GM19239 (cell line): Measurements from ENCODE around the gene TBX10.
"Not testable (repeated sequence)": the region's sequence is repeated elsewhere in the genome, so short reads cannot be mapped to it uniquely, and the experiment has no call there.

Source experiments
- DNase-seq: peaks from one replicate; pipeline ENCODE4 v3.0.0; 2011; ENCODE audit warnings: low spot score; ENCODE audit not compliant: insufficient read length
- FAIRE-seq: peaks from 2 replicates; lab custom pipeline; 2011; peaks lifted over from hg19 to GRCh38; lab: Jason Lieb, UNC

Gene TBX10

DNA sequence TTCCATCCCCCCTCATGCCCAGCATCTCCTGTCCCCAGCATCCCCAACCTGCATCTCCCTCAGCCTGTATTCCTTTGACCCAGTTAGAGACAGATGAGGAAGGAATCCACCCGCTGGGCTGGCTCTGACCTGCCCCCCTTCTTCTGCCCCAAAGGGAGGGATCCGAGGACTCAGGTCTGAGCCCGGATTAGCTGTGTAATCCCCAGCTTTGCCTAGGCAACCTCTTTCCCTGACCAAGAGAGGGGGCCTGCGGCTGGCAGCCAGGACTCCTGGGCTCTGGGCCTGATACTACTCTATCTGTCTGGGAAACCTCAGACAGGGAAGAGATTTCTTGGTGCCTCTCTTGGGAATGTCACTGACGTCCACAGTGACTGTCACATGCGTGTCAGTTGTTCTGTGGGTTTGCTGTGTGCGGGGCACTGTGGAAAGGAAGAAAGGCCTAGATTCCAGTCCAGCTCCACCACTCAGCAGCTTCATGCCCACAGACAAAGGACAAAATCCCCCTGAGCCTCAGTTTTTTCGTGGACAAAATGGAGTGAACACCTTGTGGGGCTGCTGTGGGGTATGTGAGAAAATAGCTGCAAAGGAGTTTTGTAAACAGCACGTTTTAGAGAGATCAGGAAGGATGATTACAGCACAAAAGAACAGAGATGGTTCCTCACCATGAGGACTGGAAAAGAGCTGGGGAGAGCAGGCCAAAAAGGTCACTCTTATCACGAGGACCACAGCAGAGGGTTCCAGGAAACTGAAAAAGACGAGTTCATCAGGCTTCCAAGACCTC, 34.1 kb downstream of the TBX10 start:
- DNase-seq (no peak), FAIRE-seq (no peak)

DNA sequence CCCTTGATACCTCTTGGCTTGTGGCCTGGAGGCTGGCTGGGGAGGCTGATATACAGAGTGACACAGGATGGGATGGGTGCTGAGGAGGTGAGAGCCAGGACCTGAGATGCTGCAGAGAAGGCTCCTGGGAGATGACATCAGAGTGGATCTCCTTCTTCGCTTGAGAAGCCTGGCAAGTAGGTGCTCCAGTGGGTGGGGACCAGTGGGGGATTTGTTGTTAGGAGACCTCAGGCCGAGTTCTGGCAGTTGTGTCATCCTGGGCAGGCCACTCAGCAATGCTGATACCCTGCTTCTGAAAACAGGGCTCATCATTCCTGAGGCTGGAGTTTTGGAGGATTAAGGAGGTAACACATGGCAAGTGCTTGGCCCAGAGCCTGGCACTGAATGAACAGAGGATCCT, 34.7 kb downstream of the TBX10 start:
- DNase-seq (no peak), FAIRE-seq (no peak)

DNA sequence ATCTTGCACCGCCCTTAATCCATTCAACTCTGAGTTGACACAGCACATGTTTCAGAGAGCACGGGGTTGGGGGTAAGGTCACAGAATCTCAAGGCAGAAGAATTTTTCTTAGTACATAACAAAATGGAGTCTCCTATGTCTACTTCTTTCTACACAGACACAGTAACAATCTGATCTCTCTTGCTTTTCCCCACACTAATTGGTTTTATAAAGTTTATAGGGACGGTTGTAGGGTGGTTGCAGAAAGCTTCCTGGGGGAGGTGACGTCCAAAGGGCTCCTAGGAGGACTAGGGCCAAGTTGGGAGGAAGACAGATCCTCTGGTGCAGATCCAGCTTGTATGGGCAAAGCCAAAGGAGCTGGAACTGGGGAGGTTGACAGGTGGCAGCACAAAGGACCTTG, 35.4 kb downstream of the TBX10 start:
- not testable (repeated sequence) for DNase-seq, FAIRE-seq

DNA sequence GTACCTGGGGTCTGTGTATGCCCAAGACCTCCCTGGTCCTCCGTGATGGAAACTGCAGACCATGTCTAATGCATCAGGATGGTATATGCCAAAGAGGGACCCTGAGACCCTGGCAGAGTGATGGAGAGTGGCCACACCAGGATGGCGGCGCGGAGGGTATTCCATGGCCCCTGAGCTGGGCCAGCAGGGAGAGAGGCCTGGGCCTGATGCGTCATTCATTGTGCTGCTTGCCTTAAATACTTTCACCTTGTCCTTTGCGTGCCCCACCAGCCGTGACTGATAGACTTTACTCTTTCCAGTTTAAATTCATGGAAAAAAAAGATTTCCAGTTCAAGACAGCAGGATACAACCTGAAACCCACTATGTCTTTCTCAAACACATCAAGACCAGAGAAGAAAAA, 38.5 kb downstream of the TBX10 start:
- no peak for DNase-seq
- no peak for FAIRE-seq

DNA sequence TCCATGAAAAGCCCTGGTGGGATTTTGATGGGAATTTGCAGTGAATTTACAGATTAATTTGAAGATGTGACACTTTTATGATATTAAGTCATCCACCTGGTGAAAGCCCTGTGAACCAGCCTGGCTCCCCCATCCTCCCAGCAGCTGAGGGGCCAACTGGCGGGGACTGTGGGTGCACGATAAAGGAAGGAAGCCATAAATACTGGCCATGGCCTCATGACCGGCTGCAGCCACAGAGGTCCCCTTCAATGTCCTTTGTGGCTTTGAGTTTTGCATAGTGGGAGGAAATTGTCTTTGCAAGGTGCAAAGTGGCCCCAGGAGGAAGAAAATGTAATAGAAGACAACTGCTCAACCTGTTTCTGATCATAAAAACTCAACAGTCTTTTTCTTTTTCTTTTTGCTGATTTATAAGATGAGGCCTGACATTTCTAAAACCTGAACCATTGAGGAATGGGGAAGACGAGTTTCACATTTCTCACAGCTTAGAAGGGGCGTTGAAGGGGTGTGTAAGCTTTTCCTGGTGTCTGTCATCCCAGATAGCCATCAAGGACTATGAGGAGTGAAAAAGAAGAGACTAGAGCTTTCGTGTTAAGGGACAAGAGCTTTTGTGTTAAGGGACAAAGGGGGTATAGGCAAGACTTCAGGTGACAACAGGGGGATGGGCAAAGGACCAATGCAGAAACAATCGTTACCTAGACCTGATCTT, 39.1 kb downstream of the TBX10 start:
- DNase-seq, result no peak

DNA sequence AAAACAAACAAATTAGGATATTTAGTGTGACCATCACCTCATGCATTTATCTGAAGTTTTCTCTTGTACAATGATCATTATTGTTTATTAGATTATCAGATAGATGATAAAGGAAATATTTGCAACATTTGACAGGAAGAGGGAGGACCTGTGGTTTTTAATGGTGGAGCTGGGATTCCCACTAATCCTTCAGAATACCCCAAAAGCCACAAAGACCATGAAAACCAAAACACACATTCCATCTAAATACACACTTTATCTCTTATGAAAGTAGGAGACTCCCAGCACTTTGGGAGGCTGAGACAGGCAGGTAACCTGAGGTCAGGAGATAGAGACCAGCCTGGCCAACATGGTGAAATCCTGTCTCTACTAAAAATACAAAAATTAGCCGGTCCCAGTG, 40.4 kb downstream of the TBX10 start:
- FAIRE-seq (no peak), DNase-seq (no peak)

More for the DNA sequence above, 39.1 kb downstream of the TBX10 start:
- FAIRE-seq, result peak; percentile 90

DNA sequence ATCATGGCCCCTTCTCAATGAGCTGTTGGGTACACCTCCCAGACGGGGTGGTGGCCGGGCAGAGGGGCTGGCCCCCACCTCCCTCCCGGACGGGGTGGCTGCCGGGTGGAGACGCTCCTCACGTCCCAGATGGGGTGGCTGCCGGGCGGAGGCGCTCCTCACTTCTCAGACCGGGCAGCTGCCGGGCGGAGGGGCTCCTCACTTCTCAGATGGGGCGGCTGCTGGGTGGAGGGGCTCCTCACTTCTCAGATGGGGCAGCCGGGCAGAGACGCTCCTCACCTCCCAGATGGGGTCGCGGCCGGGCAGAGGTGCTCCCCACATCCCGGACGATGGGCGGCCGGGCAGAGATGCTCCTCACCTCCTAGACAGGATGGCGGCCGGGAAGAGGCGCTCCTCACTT, 41.6 kb downstream of the TBX10 start:
- not testable (repeated sequence) for FAIRE-seq

DNA sequence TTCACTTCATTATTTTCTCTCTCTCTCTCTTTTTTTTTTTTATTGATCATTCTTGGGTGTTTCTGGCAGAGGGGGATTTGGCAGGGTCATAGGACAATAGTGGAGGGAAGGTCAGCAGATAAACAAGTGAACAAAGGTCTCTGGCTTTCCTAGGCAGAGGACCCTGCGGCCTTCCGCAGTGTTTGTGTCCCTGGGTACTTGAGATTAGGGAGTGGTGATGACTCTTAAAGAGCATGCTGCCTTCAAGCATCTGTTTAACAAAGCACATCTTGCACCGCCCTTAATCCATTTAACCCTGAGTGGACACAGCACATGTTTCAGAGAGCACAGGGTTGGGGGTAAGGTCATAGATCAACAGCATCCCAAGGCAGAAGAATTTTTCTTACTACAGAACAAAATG, 42.1 kb downstream of the TBX10 start:
- DNase-seq, FAIRE-seq: not testable (repeated sequence)

More for the DNA sequence above, 41.6 kb downstream of the TBX10 start:
- DNase-seq, result not testable (repeated sequence)

DNA sequence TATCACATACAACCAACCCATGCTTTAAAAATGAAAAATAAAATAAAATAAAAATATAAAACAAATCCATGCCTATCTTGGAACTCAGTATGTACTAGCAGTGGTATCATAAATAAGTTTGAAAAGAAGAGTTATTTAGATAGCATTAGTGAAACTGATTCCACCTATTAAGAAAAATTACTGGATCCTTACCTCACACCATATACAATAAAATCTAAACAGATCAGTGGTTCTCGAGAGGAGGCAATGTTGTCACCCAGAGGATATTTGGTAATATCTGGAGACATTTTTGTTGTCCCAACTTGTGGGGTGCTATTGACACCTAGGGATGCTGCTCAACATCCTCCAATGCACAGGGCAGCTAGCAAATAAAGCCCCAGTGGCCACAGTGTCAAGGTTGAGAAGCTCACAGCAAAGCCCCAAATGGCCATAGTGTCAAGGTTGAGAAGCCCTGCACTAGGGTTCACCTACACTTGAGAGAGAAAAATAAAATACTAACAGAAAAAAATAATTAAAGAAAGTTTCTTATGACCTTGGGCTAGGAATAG, 42.7 kb downstream of the TBX10 start:
- no peak for FAIRE-seq
- DNase-seq, result no peak

DNA sequence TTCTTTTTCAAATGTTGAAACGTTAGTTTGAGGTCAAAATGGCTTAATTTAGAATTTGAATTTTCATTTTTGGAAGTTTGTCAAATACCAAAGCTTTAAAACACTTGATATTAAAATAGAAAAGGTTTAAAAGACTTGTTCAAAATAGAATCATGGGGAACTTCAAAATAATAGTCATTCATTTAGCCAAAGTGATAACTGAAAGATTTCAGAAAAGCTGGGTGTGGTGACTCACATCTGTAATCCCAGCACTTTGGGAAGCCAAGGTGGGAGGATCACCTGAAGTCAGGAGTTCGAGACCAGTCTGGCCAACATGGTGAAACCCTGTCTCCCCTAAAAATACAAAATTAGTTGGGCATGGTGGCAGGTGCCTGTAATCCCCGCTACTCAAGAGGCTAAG, 45.1 kb downstream of the TBX10 start:
- no peak for DNase-seq
- FAIRE-seq, result no peak

DNA sequence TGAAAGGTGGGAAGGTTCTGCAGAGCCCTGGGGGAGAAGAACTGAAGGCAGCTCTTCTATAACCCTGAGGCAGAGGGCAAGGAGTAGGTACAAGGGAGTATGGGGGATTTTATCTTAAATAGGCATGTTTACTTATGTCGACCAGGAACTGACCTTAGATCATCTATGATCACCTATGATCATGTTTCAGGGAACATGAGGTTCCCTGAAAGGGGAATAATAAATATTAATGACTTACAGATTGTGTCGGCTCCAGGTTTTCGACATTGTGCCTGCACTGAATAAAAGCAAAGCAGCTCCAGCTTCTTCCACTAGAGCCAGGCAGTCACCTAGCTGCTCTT, 46.0 kb downstream of the TBX10 start:
- FAIRE-seq, result no peak

DNA sequence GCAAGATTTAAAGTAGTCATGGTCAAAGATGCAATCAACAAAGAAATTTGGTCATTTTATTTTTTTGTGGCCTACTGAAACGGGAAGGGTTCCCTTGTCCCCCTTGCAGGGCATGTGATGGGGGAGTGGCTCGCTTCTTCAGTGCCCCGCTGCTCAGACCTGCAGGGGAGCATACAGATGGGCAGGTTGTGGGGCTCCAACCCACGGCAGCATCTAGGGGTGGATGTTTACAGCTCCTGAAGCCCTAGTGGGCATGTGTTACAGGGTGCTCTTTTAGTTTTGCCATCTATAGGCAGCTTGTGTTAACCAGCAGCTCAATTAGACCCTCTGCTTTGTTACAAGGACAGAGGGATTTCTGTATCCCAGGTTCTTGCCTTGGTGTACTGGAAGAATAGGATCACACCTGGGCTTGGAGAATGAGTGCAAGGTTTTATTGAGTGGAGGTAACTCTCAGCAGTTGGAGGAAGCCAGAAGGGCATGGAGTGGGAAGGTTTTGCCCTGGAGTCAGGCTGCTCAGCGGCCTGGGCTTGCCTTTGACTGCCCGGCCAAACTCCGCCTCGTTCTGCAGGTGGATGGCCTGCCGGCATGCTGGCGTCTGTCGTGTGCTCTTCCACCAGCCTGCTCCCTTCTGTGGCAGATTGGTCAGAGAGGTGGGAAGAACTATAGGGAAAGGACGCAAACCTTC, 46.5 kb downstream of the TBX10 start:
- no peak for DNase-seq
- no peak for FAIRE-seq

More for the DNA sequence above, 46.0 kb downstream of the TBX10 start:
- no peak for DNase-seq

DNA sequence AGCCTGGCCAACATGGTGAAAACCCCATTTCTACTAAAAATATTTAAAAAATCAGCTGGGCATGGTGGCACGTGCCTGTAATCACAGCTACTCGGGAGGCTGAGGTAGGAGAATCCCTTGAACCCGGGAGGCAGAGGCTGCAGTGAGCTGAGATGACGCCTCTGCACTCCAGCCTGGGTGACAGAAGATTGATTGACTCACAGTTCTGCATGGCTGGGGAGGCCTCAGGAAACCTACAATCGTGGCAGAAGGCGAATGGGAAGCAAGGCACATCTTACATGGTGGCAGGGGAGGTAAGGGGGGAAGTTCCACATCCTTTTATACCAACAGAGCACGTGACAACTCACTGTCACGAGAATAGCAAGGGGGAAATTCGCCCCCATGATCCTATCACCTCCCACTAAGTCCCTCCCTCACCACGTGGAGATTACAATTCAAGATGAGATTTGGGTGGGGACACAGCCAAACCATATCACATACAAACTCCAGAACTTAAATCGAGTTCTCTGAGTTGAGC, 50.6 kb downstream of the TBX10 start:
- FAIRE-seq, DNase-seq: not testable (repeated sequence)

DNA sequence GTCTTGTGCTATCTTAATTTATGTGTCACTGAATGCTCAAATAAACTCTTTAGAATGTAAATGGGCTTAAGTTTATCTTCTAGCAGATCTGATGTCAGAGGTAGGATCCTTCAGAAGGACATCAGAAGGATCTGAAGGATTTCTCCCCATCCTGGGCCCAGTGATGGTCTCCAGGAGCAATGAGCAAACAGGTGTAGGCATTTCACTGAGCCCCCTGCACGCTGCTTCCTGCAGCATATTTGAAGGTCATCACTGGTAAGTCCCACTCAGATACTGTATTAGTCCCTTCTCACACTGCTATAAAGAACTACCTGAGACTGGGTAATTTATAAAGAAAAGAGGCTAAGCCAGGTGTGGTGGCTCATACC, 51.4 kb downstream of the TBX10 start:
- FAIRE-seq, result no peak
- DNase-seq, result no peak

DNA sequence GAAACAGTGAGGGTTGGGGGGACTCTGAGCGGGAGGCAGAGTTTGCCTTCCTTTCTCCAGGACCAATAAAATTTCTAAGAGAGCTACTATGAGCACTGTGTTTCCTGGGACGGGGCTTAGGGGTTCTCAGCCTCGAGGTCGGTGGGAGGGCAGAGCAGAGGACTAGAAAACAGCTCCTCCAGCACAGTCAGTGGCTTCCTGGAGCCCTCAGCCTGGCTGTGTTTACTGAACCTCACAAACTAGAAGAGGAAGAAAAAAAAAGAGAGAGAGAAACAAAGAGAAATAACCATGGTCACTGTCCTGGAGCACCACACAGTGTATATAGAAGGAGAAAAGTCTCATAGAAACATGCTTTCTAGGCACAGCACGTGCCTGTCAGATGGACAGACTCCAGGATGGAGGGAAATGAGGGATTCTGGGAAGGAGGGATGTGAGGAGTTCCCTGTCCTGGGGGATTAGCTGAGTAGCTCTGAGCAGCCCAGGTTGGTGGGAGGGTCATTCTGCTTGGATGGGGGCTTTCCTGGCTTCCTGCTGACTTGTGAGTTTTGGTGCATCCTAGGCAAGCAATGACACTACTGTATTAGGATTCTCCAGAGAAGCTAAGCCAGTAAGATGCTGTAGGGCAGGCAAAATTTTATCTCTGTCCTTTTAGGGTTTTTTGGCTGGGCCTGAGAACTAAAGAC, 52.9 kb downstream of the TBX10 start:
- DNase-seq (no peak), FAIRE-seq (peak; percentile 31)

DNA sequence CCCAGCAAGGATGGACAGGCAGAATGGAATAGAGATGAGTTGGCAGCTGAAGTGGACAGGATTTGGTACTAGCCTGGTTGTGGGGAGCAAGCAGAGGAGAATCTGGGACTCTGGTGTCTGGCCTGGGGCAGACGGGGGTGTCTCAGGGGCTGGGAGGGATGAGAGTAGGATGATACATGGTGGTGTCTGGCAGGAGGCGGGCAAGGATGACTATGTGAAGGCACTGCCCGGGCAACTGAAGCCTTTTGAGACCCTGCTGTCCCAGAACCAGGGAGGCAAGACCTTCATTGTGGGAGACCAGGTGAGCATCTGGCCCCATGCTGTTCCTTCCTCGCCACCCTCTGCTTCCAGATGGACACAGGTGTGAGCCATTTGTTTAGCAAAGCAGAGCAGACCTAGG, 53.7 kb downstream of the TBX10 start:
- no peak for FAIRE-seq
- DNase-seq, result no peak

DNA sequence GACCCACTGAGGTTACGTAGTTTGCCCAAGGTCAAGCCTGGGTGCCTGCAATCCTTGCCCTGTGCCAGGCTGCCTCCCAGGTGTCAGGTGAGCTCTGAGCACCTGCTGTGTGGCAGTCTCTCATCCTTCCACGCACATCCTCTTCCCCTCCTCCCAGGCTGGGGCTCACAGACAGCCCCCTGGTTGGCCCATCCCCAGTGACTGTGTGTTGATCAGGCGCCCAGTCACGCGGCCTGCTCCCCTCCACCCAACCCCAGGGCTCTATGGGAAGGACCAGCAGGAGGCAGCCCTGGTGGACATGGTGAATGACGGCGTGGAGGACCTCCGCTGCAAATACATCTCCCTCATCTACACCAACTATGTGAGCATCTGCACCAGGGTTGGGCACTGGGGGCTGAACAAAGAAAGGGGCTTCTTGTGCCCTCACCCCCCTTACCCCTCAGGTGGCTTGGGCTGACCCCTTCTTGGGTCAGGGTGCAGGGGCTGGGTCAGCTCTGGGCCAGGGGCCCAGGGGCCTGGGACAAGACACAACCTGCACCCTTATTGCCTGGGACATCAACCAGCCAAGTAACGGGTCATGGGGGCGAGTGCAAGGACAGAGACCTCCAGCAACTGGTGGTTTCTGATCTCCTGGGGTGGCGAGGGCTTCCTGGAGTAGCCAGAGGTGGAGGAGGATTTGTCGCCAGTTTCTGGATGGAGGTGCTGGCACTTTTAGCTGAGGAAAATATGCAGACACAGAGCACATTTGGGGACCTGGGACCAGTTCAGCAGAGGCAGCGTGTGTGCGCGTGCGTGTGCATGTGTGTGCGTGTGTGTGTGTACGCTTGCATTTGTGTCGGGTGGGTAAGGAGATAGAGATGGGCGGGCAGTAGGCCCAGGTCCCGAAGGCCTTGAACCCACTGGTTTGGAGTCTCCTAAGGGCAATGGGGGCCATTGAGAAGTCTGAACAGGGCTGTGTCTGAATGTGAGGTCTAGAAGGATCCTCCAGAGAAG, 54.4 kb downstream of the TBX10 start:
- FAIRE-seq, result no peak

DNA sequence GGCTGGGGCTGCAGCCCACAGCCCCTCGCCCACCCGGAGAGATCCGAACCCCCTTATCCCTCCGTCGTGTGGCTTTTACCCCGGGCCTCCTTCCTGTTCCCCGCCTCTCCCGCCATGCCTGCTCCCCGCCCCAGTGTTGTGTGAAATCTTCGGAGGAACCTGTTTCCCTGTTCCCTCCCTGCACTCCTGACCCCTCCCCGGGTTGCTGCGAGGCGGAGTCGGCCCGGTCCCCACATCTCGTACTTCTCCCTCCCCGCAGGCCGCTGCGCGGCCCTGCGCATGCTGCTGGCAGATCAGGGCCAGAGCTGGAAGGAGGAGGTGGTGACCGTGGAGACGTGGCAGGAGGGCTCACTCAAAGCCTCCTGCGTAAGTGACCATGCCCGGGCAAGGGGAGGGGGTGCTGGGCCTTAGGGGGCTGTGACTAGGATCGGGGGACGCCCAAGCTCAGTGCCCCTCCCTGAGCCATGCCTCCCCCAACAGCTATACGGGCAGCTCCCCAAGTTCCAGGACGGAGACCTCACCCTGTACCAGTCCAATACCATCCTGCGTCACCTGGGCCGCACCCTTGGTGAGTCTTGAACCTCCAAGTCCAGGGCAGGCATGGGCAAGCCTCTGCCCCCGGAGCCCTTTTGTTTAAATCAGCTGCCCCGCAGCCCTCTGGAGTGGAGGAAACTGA, 55.2 kb downstream of the TBX10 start:
- FAIRE-seq (no peak), DNase-seq (no peak)

More for the DNA sequence above, 54.4 kb downstream of the TBX10 start:
- no peak for DNase-seq
